Fibroblast of the aortic adventitia (primary cell): ENCODE data around the gene LAPTM5. TPM values are rescaled to one million over a fixed set of nuclear protein-coding genes. Genes with fewer than 3 reads are reported as not detected.
"Not testable (repeated sequence)": the region's sequence is repeated elsewhere in the genome, so short reads cannot be mapped to it uniquely, and the experiment has no call there.

Experiments used
- DNase-seq: peaks from one replicate; pipeline ENCODE4 v3.0.0-alpha.2; 2010; ENCODE audit warnings: low read depth
- H3K4me3 ChIP-seq: 2 replicates; pipeline ENCODE4 v1.5.1; 2011; ENCODE audit warnings: low read depth, mild to moderate bottlenecking, control low read depth, low read length, moderate library complexity
- CTCF ChIP-seq: IDR thresholded peaks from 2 replicates; pipeline ENCODE4 v1.5.1; 2011; ENCODE audit warnings: mild to moderate bottlenecking, low read length, control low read depth, inconsistent platforms; ENCODE audit not compliant: insufficient read depth
- total RNA-seq: library from RNA; depleted of rRNA; stranded (reverse); fragments of >200 nt; gene quantifications from 2 replicates; pipeline ENCODE4 v1.2.3, GENCODE V29; 2012; ENCODE audit warnings: low replicate concordance

LAPTM5 gene
- total RNA-seq, 1 donor = 0.18 TPM

- no peak overlapping the region for H3K4me3 ChIP-seq
- DNase-seq = no peak
- TF ChIP-seq CTCF = no peak
Measured at GRCh38 chr1:30770150-30770549, 12.6 kb upstream of the LAPTM5 start.

GRCh38 chr1:30768830-30769718 lies 11.5 kb upstream of the LAPTM5 start:
- no peak overlapping the region for H3K4me3 ChIP-seq
- TF ChIP-seq CTCF = no peak
- DNase-seq = no peak

DNA sequence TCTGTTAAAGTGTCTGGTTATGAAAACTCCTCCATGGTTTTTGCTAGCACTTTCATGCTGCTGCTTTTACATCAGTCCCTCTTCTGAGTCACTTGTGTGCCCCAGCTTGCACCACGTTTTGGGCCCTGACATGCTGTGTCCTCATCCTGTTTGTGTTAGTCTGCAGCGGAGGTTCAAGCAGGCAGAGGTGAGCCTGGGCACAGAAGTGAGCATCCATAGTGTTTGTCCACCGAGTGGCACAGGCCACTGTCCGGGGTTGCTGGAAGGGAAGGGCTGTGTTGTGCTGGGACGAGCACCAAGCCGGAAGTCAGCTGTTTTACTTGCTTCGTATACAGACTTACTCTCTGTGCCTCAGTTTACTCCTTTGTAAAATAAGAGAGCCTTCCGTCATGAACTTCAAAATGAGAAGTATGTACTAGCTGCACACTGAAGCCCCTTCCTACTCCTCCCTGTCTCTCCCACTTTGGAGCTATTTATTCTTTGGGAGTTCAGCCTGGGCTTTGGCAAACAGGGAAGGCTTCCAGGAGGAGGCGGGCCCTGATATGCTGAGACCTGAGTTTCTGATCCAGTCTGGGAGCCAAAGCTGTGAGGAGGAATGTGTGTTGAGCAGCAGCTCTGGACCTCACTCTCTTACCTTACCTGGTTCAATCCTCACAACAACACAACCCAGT lies 10.7 kb upstream of the LAPTM5 start:
- TF ChIP-seq CTCF = no peak
- H3K4me3 ChIP-seq = no peak overlapping the region

DNA sequence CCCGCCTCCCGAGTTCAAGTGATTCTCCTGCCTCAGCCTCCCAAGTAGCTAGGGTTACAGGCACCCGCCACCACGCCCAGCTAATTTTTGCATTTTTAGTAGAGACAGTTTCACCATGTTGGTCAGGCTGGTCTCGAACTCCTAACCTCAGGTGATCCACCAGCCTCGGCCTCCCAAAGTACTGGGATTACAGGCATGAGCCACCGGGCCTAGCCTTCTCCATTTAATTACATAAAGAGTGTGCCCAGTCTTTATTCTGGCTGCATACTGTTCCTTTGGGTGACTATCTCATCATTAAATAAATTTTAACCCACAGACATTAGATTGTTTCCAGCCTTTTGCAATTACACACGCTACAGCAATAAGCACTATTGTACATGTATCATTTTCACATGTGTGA lies 9.4 kb upstream of the LAPTM5 start:
- not testable (repeated sequence) for DNase-seq, H3K4me3 ChIP-seq

More for the DNA sequence above, 10.7 kb upstream of the LAPTM5 start:
- no peak for DNase-seq

- DNase-seq = no peak
- no peak overlapping the region for H3K4me3 ChIP-seq
- no peak for TF ChIP-seq CTCF
Measured at GRCh38 chr1:30765556-30766434, 8.2 kb upstream of the LAPTM5 start.

DNA sequence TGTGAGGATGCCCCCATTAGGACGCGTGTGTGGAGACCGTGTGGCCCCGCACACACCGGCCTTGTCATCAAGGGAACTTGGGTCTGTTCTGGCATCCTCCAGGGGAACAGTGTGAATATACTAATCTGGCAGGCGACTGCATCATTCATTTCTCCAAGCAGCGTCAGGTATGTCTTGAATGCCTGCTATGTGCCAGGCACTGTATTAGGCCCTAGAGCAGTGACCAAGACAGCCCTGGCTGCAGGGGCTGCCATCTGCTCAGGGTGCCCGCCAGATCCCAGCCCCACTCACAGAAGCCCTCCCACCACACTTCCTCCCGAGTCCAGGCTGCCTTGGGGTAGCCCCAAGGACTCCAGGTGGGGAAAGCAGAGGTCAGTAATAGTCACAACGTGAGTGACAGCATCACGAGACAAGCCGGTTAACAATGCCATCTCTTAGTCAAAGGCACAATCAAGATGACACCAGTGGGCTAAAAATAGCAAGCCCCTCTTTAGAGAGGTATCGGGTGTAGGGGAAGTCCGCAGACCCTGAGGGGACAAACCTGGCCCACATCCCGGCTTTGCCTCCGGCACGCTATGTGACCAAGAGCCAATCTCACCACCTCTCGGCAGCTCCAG lies 7.5 kb upstream of the LAPTM5 start:
- TF ChIP-seq CTCF = no peak
- DNase-seq = no peak

GRCh38 chr1:30764396-30764795 lies 6.8 kb upstream of the LAPTM5 start:
- TF ChIP-seq CTCF = no peak
- no peak overlapping the region for H3K4me3 ChIP-seq
- DNase-seq = no peak

More for the DNA sequence above, 7.5 kb upstream of the LAPTM5 start:
- no peak overlapping the region for H3K4me3 ChIP-seq
